Neural cell (in vitro differentiated cells): ENCODE data around the gene GFPT2. TPM values are rescaled to one million over a fixed set of nuclear protein-coding genes. Genes with fewer than 3 reads are reported as not detected.

Experiments
- H2AFZ ChIP-seq: fragments of 200-600, 300-800 bp; sonication (generic), shearing (Covaris generic); 2 replicates; pipeline ENCODE4 v1.6.0; 2014; ENCODE audit warnings: low read depth, mild to moderate bottlenecking, antibody characterized with exemption, low read length, moderate library complexity
- H3F3A ChIP-seq: fragments of 200-600 bp; shearing (Covaris generic); 2 replicates; pipeline ENCODE4 v1.6.1; 2016; ENCODE audit warnings: mild to moderate bottlenecking, moderate library complexity, mixed read lengths, antibody characterized with exemption, low read length; ENCODE audit not compliant: insufficient read depth, poor library complexity, severe bottlenecking
- H3K27ac ChIP-seq: fragments of 200-600, 300-800 bp; sonication (generic), shearing (Covaris generic); 2 replicates; pipeline ENCODE4 v1.5.1; 2014; ENCODE audit warnings: mild to moderate bottlenecking, low read length, moderate library complexity
- H3K27me3 ChIP-seq: fragments of 300-800, 200-600 bp; sonication (generic), shearing (Covaris generic); 2 replicates; pipeline ENCODE4 v1.6.0; 2014; ENCODE audit warnings: mild to moderate bottlenecking, low read depth, low read length, moderate library complexity; ENCODE audit not compliant: insufficient read depth
- H3K36me3 ChIP-seq: fragments of 300-800, 200-600 bp; sonication (generic), shearing (Covaris generic); 2 replicates; pipeline ENCODE4 v1.5.1; 2014; ENCODE audit warnings: mild to moderate bottlenecking, antibody characterized with exemption, low read length, moderate library complexity; ENCODE audit not compliant: insufficient read depth
- H3K4me2 ChIP-seq: fragments of 300-800, 200-600 bp; sonication (generic), shearing (Covaris generic); 2 replicates; pipeline ENCODE4 v1.6.0; 2014; ENCODE audit warnings: mild to moderate bottlenecking, low read length
- H3K4me3 ChIP-seq: fragments of 300-800, 200-600 bp; sonication (generic), shearing (Covaris generic); 2 replicates; pipeline ENCODE4 v1.5.1; 2014; ENCODE audit warnings: mild to moderate bottlenecking, low read length, moderate library complexity
- H3K79me2 ChIP-seq: fragments of 200-600 bp; shearing (Covaris generic); replicated peaks from 2 replicates; pipeline ENCODE4 v1.6.0; 2014; ENCODE audit warnings: mild to moderate bottlenecking, low read length, moderate library complexity; ENCODE audit not compliant: insufficient read depth
- H3K9ac ChIP-seq: fragments of 300-800, 200-600 bp; sonication (generic), shearing (Covaris generic); 2 replicates; pipeline ENCODE4 v1.6.1; 2016; ENCODE audit warnings: mild to moderate bottlenecking, low read length, mixed read lengths
- H3K9me2 ChIP-seq: fragments of 200-600 bp; shearing (Covaris generic); 2 replicates; pipeline ENCODE4 v1.6.1; 2016; ENCODE audit warnings: mild to moderate bottlenecking, low read length, mixed read lengths; ENCODE audit not compliant: insufficient read depth
- H3K9me3 ChIP-seq: fragments of 200-600, 300-800 bp; sonication (generic), shearing (Covaris generic); 2 replicates; pipeline ENCODE4 v1.6.1; 2016; ENCODE audit warnings: mild to moderate bottlenecking, mixed run types, low read length, moderate library complexity, mixed read lengths
- H4K20me1 ChIP-seq: fragments of 200-600 bp; shearing (Covaris generic); 2 replicates; pipeline ENCODE4 v1.6.1; 2016; ENCODE audit warnings: mild to moderate bottlenecking, mixed run types; ENCODE audit not compliant: insufficient read depth
- CTCF ChIP-seq: fragments of 450-650 bp; IDR thresholded peaks from 2 replicates; pipeline ENCODE4 v1.5.1; 2014; ENCODE audit warnings: antibody characterized with exemption, mild to moderate bottlenecking, moderate library complexity; ENCODE audit not compliant: poor library complexity, severe bottlenecking
- EP300 ChIP-seq: fragments of 450-650 bp; conservative IDR thresholded peaks from 2 replicates; pipeline ENCODE4 v1.6.1; 2014; ENCODE audit warnings: antibody characterized with exemption, mild to moderate bottlenecking, moderate library complexity; ENCODE audit not compliant: poor library complexity, severe bottlenecking
- EZH2 ChIP-seq: fragments of 200-600, 300-800 bp; shearing (Covaris generic), sonication (generic); IDR thresholded peaks from 2 replicates; pipeline ENCODE4 v1.6.1; 2014; ENCODE audit warnings: antibody characterized with exemption, low read length, borderline replicate concordance, mild to moderate bottlenecking; ENCODE audit not compliant: insufficient read depth, poor library complexity, severe bottlenecking
- MXI1 ChIP-seq: fragments of 450-650 bp; conservative IDR thresholded peaks from 2 replicates; pipeline ENCODE4 v1.6.1; 2014; ENCODE audit warnings: antibody characterized with exemption, mild to moderate bottlenecking; ENCODE audit not compliant: poor library complexity, severe bottlenecking
- POLR2AphosphoS5 ChIP-seq: IDR thresholded peaks from 2 replicates; pipeline ENCODE4 v1.6.1; 2012
- RAD21 ChIP-seq: fragments of 450-650 bp; conservative IDR thresholded peaks from 2 replicates; pipeline ENCODE4 v1.6.1; 2014; ENCODE audit warnings: antibody characterized with exemption, mild to moderate bottlenecking, moderate library complexity
- REST ChIP-seq: IDR thresholded peaks from 2 replicates; pipeline ENCODE4 v1.6.1; 2012; ENCODE audit warnings: borderline replicate concordance
- SMC3 ChIP-seq: fragments of 450-650 bp; conservative IDR thresholded peaks from 2 replicates; pipeline ENCODE4 v1.6.1; 2014; ENCODE audit warnings: antibody characterized with exemption, mild to moderate bottlenecking, moderate library complexity; ENCODE audit not compliant: poor library complexity
- TAF1 ChIP-seq: IDR thresholded peaks from 2 replicates; pipeline ENCODE4 v1.6.1; 2012; ENCODE audit warnings: low read depth
- polyA plus RNA-seq: library from polyadenylated mRNA; depleted of rRNA; stranded (reverse); fragments of >200 nt; gene quantifications from 2 replicates; pipeline ENCODE4 v1.2.3, GENCODE V29; 2014

GFPT2 gene
- polyA plus RNA-seq, 1 donor from 2014 or later: 9.2 TPM

- H3F3A ChIP-seq: no peaks in the 10 kb centered on the region
- H3K79me2 ChIP-seq: no peaks in the 10 kb centered on the region
- TF ChIP-seq REST (no peak), TAF1 (no peak), RAD21 (no peak), SMC3 (no peak), CTCF (no peak), POLR2AphosphoS5 (no peak), EZH2 (no peak), EP300 (no peak), MXI1 (no peak)
- H3K9me3 ChIP-seq: no peaks in the 10 kb centered on the region
- H3K4me3 ChIP-seq: no peak overlapping the region
- peaks cover 12% of the 10 kb centered on the region for H3K27me3 ChIP-seq
- no peaks in the 10 kb centered on the region for H4K20me1 ChIP-seq
- no peak overlapping the region for H3K4me2 ChIP-seq
- H3K27ac ChIP-seq: no peak overlapping the region
- H2AFZ ChIP-seq: no peak overlapping the region
- no peaks in the 10 kb centered on the region for H3K36me3 ChIP-seq
- no peak overlapping the region for H3K9ac ChIP-seq
- no peaks in the 10 kb centered on the region for H3K9me2 ChIP-seq
Observed at GRCh38 chr5:180347702-180348101, 5.4 kb downstream of the GFPT2 start.

GRCh38 chr5:180346358-180346757 lies 6.8 kb downstream of the GFPT2 start:
- Histone ChIP-seq H3K4me3 (no peak overlapping the region), H3K4me2 (no peak overlapping the region), H3K36me3 (no peaks in the 10 kb centered on the region), H3K9me2 (no peaks in the 10 kb centered on the region), H3K79me2 (no peaks in the 10 kb centered on the region), H2AFZ (no peak overlapping the region), H3K27ac (no peak overlapping the region), H4K20me1 (no peaks in the 10 kb centered on the region), H3F3A (no peaks in the 10 kb centered on the region), H3K9ac (no peak overlapping the region), H3K27me3 (peaks cover under 1% of the 10 kb centered on the region), H3K9me3 (no peaks in the 10 kb centered on the region)
- TF ChIP-seq EP300: no peak
- TF ChIP-seq MXI1: no peak
- TF ChIP-seq TAF1: no peak
- TF ChIP-seq RAD21: no peak
- TF ChIP-seq POLR2AphosphoS5: no peak
- TF ChIP-seq EZH2: no peak
- TF ChIP-seq CTCF: no peak
- TF ChIP-seq REST: no peak
- no peak for TF ChIP-seq SMC3
